GM12873 (cell line): ENCODE measurements around the gene RPRML.
A peak's percentile ranks its signal among the peaks of the same experiment; 100 is the strongest.

Experiments used
- TF ChIP-seq, protein P1 (sequence below): IDR thresholded peaks from 2 replicates; pipeline ENCODE4 v1.5.1; 2012; ENCODE audit warnings: low read depth, mild to moderate bottlenecking, moderate library complexity, low read length, control low read depth; ENCODE audit not compliant: insufficient read depth; ENCODE audit errors: missing control alignments

RPRML gene

GRCh38 chr17:46947216-46947615 lies 31.8 kb downstream of the RPRML start:
- TF ChIP-seq, protein P1, sequence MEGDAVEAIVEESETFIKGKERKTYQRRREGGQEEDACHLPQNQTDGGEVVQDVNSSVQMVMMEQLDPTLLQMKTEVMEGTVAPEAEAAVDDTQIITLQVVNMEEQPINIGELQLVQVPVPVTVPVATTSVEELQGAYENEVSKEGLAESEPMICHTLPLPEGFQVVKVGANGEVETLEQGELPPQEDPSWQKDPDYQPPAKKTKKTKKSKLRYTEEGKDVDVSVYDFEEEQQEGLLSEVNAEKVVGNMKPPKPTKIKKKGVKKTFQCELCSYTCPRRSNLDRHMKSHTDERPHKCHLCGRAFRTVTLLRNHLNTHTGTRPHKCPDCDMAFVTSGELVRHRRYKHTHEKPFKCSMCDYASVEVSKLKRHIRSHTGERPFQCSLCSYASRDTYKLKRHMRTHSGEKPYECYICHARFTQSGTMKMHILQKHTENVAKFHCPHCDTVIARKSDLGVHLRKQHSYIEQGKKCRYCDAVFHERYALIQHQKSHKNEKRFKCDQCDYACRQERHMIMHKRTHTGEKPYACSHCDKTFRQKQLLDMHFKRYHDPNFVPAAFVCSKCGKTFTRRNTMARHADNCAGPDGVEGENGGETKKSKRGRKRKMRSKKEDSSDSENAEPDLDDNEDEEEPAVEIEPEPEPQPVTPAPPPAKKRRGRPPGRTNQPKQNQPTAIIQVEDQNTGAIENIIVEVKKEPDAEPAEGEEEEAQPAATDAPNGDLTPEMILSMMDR: no peak

DNA sequence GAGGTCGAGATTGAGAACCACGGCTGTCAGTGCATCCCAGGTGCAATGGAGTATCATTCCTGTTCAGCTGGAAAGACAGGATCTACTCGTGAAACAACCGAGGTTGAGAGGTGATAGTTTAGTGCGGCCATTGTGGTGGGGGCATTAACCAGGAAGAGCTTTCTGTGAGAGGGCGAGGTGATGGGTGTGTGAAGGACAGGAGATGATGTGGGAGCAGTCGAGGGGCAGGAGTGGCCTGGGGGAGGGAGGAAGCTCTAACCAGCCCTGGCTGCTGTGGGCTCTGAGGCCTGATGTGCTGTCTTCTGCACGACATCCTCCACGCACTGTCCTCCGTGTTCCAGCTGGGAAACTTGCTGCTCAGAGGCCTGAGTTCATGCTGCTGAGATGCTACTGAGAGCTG lies 34.1 kb downstream of the RPRML start:
- TF ChIP-seq, protein P1: no peak

- TF ChIP-seq, protein P1: no peak
These were observed 35.3 kb downstream of the RPRML start for GRCh38 chr17:46943501-46944393.

DNA sequence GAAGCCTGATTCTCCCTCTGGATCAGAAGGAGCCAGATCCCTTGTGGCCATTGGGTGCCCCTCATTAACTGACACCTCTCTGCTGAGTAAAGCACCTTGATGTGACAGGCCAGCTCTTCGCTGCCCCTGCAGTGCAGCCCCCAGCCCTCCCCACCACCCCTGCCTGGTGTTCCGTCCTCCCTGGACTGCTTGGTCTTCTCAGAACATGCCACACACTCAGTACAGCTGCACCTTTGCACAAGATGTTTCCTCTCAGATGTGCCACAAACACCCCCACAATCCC lies 35.9 kb downstream of the RPRML start:
- TF ChIP-seq, protein P1: no peak

DNA sequence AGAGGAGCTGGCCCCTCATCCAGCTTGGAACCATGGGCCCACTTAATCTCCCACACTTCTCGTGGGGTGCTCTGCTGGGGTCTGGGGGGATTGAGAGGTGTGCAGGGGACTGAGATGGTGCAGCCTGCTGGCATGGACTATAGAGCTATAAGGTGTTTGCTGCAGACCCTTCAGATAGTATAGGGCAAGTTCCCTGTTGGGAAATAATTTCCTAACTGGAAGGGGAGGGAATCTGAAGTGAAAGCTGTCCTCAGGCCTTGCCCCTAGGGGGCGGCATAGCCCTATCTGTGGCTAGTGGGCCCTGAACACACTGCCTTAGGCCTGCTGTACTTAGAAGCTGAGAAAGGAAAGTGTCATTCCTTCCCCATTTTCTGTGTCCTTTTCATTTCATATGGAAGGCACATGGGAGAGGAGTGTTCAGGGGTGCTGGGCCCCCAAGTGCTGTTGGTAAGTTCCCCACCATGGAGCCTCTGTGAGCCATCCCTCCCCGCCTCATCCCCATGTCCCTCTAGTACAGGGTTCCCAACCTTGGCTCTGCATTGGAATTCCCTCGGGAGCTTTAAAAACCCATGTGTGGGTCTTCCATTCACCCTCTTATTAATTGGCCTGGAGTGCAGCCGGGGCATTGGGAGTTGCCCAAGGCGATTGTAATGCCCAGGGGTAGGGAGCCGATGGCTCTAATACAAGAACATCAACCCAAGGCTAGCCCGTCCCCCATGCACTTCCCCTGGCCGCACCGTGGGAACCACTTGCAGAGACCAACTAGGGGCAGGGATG lies 36.4 kb downstream of the RPRML start:
- TF ChIP-seq, protein P1: peak; percentile 95

- TF ChIP-seq, protein P1: peak; percentile 98
These were observed 38.2 kb downstream of the RPRML start for GRCh38 chr17:46940692-46941404.
